Midbrain (tissue), 1 donor: ENCODE results near the gene CRAMP1.
"Not testable (repeated sequence)": the region's sequence is repeated elsewhere in the genome, so short reads cannot be mapped to it uniquely, and the experiment has no call there.

Experiments
- DNase-seq: peaks from one replicate; lab custom pipeline; 2025; lab: John Stamatoyannopoulos, UW

Gene CRAMP1

GRCh38 chr16:1713331-1713730 lies 101.2 kb downstream of the CRAMP1 start:
- no peak for DNase-seq

GRCh38 chr16:1713933-1714332 lies 101.8 kb downstream of the CRAMP1 start:
- no peak for DNase-seq

DNA sequence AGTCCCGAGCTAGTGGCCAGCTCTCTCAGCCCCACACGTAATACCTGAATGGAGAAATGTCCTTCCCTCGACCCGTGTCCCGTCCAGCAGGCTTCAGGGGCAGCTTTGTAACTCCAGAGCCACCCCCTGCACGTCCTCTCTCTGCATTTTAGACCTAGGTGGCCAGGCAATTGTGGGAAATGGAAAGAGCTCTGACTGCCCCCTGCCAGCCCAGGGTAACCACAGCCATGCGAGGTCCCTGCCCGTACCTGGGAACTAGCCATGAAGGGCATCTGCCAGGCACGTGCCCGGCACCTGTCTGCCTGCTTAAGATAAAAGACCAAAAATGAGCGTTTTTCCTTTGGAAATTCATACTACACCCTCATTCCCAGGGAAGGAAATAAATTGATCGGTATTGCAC lies 103.1 kb downstream of the CRAMP1 start:
- DNase-seq, result no peak

DNA sequence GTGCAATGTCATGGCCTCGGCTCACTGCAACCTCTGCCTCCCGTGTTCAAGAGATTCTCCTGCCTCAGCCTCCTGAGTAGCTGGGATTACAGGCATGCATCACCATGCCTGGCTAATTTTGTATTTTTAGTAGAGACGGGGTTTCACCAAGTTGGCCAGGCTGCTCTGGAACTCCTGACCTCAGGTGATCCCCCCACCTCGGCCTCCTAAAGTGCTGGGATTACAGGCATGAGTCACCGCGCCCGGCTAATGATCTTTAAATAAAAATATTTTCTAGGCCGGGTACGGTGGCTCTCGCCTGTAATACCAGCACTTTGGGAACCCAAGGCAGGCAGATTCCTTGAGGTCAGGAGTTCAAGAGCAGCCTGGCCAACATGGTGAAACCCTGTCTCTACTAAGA lies 106.1 kb downstream of the CRAMP1 start:
- not testable (repeated sequence) for DNase-seq

GRCh38 chr16:1719559-1720229 lies 107.5 kb downstream of the CRAMP1 start:
- DNase-seq, result not testable (repeated sequence)

DNA sequence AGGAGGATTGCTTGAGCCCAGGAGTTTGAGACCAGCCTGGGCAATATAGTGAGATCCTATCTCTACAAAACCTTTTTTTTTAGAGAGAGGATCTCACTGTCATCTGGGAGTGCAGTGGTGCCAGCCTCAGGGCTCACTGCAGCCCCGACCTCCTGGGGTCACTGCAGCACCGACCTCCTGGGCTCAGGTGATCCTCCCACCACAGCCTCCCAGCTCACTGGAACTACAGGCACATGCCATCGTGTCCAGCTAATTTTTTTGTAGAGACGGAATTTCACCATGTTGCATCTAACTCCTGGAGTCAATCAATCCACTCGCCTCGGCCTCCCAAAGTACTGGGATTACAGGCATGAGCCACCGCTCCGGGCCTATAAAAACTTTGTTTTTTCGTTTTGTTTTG lies 109.2 kb downstream of the CRAMP1 start:
- no peak for DNase-seq

- peak; percentile 28 for DNase-seq
These were observed 111.4 kb downstream of the CRAMP1 start for GRCh38 chr16:1723450-1724147.

GRCh38 chr16:1724491-1724890 lies 112.3 kb downstream of the CRAMP1 start:
- DNase-seq, result no peak

GRCh38 chr16:1726661-1727502 lies 114.7 kb downstream of the CRAMP1 start:
- DNase-seq, result no peak
